ENCODE data around the gene ZFP1.
"Not testable (repeated sequence)": the region's sequence is repeated elsewhere in the genome, so short reads cannot be mapped to it uniquely, and the experiment has no call there.

ZFP1 gene

DNA sequence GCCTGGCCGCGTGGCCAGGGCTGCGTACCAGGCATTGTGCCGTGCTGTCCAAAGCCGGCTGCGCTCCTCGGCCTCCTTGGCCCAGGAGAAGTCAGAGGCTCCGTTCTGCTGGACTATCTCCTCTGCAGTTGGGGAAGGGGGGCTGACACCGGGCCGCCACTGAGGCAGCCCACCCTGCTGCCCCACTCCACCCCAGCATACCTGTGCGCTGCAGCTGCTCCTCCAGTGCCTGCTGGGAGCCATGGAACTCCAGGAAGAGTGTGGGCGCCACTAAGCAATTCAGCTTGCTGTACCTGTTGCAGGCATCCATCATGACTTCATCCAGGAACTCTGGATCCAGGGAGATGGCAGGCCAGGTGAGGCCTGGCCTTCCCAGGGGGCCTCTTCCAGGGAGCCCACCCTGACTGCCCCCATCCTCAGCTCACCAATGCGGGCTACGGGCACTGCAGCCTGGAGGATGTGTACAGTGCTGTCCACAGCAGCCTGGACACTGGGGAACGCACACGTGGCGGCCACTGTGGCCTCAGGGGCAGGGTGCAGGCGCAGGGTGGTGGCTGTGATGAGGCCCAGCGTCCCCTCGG, 34.7 kb upstream of the ZFP1 start:
- DNase-seq, result no peak

DNA sequence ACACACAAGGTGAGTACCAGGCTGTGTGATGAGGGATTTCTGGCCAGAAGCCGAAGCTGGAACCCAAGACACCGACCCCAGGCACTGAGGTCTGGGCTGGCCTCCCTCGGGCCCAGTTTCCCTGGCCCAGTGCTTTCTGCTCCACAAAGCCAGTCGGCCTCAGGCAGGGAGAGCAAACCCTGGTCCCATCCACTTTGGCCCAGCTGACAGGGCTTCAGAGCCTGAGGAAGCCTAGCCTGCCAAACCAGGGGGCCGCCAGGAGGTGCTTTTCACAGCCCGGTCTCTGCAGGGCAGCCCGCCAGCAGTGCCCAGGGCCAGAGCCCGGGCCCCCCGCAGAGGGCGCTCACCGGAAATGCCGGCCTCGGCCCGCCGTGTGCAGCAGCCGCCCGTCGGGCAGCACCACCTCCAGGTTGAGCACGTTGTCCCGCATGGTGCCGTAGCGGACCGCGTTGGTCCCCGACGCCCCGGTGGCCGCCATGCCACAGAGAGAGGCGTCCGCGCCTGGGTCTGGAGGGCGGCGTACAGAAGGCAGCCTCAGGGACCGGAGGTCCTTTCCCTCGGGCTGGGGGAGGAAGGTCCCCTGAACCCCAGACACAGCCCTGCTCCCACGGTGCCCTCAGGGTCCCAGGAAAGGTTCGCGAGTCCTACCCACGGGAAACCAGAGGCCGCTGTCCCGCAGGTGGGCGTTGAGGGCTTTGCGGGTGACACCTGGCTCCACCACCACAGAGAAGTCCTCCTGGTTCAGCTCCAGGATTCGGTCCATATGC, 34.0 kb upstream of the ZFP1 start:
- no peak for DNase-seq

DNA sequence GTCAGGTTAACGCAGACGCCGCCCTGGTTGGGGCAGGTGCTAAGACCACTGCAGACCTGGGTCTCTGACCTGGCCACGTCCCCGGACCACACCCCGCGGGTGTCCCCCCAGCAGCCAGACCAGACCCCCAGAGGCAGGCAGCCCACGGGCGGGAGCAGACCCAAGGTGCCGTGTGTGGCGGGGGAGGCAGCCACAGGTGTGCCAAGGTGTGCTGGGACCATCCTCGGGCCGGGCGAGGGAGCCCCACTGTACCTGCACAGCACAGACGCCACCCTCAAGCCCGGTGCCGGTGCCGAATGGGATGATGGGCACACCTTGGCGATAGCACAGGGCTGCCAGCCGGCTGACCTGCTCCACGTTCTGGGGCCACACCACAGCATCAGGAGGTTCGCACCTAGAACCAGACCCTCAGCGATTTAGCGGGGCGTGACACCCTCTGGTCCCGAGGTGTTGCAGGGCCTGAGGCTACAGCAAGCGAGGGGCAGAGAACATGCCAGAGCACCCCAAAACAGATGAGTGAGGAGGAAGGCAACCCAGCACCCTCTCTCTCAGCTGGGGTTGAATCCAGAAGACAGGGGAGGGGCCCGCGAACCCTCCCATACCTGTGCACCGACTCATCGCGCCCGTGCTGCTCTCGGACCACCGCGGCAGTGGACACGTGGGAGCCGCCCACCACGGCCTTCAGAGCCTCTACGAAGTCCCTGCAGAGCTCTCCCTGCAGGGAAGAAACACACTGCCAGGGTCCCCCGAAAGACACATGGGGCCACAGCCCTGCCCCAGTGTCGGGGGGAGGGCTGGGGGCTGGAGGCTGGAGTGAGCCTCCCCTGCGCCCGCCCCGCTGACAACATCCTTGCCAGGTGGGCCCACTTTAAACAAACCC, 33.1 kb upstream of the ZFP1 start:
- DNase-seq, result no peak

DNA sequence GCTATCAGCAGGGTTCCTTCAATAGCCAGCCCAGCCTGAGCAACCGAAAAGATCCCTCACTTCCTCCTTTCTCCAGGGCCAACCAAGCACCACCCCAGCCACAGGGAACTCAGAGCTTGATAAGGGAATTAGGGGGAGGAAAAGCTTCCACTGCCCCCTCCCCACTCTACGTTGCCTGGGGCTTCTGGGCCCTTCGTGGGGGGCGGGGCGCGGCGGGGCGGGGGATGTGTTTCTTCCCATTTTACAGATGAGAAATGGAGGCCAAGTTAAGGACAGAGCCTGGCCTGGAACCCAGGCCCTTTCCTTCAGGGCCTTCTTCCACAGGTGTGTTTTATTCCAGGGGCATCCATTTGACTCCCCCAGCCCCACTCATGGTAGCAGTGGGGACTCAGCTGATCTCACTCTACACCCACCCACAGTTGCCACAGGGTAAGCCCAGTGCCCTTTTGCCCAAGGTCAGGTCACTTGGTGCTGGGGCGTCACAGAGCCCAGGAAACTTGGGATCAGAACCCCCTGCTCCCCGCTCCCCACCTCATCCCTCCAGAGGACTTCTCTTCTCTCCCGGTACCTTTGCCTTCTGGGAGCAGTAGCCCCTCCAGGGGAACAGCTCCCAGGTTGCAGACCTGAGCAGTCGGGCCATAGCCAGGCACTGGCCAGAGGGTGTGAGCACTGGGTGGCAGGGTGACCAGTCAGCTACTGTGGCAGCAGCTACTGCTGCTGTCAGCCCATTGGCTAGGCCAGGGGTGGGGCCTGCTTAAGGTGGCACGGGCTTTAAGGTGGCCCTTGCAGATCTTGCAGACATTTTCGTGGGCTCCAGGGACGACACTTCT, 32.0 kb upstream of the ZFP1 start, which contains the start of gene LDHD:
Gene LDHD (minus strand): TSS at position 700 of the 830 bp plus-strand sequence. CDS start 60 bp downstream, at position 640.
- DNase-seq, result no peak

DNA sequence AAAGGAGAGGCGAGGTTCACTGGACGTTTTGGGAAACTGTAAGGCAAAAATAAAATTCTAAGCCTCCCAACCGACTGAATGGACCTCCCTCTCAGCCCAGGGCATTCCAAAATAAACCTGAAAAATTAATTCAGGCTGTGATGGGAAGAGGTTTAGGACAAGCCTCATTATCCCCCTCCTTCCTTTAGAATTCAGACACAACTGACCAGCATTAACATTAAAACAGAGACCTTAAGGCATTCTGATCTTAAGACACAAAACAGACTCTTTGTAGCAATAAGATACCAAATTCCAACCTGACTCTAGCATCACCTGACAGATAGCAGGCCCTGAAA, 31.4 kb upstream of the ZFP1 start:
- DNase-seq, result no peak

DNA sequence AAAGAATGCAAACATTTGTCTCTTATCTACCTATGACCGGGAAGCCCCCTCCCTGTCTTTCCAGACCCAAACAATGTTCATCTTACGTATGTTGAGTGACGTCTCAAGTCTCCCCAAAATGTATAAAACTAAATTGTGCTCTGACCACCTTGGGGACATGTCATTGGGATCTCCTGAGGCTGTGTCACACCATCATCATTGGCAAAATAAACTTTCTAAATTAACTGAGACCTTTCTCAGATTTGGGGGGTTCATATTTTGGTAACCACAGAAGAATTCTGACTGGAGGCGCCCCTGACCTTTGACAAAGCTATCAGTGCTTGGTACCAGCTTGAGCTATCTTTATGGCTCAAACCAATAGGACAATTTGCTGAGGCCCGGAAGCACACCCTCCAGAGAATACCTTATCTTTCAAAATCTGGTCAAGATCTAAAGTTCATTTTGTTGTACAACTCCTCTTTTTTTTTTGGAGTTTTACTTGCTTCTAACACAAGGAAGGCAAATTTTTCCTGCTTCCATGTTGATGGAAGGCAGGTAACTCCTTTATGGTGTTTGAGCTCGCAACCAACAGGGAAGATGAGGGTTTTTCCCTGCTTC, 29.3 kb upstream of the ZFP1 start:
- DNase-seq, result no peak

DNA sequence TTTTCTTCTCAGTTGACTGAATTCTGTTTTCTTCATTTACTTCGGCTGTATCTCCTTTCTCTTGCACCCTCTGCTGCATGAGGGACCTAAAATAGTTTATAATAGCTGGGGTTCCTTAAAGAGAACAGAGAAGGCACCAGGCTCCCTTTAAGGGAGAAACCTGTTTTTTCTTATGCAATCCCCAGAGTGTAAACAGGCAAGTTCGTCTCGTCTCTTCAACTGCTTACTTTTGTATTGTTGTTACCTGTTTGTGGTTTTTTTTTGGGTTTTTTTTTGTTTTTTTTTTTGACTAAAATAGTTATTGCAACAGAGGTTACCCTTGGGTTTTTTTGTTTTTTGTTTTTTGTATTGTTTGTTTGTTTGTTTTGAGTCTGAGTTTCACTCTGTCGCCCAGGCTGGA, 28.1 kb upstream of the ZFP1 start:
- no peak for DNase-seq

DNA sequence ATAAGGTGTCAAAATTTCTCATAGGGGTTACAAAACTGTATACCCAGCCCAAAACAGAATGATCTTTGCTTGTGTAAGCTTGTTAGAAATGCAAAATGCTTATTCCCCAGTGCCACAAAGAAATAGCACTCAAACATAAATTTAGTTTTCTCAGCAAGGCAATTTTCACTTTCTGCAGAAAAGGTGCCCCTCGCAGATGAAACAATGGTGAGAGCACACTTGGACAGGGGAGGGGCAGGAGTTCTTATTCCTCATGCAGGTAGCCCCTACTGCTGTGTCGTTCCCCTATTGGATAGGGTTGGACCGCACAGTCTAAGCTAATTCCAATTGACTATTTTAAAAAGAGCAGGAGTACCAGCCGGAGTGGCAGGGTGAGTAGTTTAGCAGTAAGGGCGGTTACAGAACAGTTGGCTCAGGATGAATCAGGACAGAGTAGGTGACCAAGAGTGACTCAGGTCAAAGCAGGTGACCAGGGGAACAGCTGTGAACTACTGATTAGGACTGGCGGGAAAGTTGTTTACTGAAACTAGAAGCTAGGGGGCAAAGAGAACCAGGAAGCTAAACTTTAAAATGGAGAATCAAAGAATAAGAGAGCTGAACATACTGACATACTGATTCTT, 26.3 kb upstream of the ZFP1 start:
- no peak for DNase-seq

DNA sequence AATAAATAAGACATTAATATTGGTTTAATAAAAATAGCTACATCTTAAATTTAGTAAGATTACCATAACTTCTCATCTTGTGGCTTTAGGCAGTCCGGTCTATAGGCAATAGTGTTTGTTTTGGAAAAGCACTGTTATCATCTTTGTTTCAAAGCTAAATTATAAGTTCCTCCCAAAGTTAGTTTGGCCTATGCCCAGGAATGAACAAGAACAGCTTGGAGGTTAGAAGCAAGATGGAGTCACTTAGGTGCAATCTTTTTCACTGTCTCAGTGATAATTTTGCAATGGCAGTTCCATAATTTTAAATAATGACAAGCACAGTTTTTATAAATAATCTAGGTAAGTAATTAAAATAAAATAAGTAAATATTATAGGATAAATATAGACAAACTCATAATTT, 25.7 kb upstream of the ZFP1 start:
- DNase-seq, result no peak

DNA sequence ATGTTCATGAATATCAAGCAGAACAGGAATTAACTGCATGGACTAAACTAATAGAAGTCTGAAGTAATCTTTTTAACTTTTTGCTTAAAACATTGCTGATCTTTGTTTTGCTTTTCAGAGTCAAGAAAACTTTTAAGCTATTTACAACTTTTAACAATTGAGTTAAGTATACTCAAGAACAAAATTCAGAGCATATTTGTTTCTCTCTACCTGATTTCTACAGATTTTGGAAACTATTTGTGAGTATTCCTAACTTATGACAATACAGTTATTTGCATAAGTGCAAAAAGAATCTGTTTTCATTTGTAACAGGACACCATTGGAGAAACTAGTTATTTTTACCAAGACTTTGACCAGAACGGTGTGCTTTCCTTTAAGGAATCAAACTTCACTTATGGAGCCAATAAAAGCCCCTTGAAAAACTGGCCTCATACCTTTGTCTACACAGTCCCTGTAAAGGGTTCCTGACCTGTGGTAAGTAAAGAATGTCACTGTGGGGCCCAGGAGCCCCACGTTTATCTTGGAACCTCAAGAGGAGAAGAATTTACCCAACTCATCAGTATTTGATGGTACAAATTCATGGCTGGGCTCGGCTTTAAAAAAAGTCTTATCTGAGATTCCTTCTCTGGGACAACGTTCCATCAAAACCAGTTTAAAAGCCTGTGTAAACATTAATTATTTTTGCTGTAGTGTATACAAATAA, 20.5 kb upstream of the ZFP1 start:
- no peak for DNase-seq

DNA sequence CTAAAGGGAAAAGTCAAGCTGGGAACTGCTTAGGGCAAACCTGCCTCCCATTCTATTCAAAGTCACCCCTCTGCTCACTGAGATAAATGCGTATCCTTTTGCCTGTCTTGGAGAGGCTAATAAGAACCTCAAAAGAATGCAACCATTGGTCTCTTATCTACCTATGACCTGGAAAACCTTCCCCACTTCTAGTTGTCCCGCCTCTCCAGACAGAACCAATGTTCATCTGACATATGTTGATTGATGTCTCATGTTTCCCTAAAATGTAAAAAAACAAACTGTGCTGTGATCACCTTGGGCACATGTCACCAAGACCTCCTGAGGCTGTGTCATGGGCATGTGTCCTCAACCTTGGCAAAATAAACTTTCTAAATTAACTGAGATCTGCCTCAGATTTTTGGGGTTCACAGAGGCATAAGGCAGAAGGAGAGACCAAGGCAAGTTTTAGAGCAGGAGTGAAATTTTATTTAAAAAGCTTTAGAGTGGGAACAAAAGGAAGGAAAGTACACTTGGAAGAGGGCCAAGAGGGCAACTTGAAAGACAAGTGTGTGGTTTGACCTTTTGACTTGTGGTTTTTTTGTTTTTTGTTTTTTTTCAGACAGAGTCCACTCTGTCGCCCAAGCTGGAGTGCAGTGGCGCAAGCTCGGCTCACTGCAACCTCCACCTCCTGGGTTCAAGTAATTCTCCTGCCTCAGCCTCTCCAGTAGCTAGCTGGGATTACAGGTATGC, 18.7 kb upstream of the ZFP1 start:
- not testable (repeated sequence) for DNase-seq

DNA sequence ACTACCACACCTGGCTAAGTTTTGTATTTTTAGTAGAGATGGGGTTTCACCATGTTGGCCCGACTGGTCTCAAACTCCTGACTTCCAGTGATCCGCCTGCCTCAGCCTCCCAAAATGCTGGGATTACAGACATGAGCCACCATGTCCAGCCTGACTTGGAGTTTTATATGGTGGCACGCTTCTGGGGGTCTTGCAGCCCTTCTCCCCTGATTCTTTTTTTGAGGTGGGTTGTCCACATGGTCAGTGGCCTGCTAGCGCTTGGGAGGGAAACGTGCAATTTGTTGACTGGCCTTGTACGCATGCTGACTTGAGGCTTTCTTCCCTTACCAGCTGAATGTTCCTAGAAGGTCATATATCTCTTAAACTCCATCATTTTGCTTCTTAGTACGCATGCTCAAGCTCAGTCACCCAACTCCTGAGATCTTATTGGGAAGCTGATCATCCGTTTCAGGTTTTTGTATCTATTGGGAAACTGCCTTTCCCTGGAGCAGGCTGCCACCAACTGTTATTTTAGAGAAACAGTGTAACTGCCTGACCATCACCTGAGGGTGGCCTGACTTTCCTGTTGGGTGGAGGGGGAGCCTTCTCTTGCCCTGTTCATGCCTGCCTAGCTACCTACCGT, 18.1 kb upstream of the ZFP1 start:
- DNase-seq, result no peak

DNA sequence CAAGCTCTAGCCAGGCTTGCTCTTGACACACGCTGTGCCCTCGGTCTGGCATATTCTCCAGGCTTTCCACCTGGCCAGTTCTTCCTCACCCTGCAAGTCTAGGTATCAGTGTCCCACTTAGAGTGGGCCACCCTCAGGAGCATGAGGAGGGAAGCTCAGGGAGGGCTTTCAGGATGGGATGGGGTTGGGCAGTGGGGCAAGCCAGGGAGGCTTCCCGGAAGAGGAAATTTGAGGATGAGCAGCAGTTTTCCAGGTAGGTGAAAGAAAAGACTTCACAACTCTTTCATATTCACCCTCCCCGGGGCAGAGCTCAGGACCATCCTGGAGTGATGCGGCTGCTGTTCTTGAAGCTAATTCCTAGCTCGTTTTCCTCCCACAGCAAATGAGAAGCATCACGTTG, 17.2 kb upstream of the ZFP1 start:
- DNase-seq, result no peak

DNA sequence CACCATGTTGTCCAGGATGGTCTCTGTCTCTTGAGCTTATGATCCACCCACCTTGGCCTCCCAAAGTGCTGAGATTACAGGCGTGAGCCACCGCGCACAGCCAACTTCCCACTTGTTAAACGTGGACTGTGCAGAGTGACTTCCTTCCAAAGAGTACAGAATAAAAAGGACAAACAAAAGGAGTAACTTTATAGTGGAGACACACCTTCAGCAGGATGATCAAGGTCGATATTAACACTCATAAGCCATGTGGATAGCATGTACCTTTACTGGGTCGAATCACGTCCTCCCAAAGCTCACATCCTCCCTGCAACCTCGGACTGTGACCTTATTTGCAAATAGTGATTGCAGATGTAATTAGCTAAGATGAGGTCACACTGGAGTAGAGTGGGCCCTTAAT, 10.1 kb upstream of the ZFP1 start:
- DNase-seq, result no peak

DNA sequence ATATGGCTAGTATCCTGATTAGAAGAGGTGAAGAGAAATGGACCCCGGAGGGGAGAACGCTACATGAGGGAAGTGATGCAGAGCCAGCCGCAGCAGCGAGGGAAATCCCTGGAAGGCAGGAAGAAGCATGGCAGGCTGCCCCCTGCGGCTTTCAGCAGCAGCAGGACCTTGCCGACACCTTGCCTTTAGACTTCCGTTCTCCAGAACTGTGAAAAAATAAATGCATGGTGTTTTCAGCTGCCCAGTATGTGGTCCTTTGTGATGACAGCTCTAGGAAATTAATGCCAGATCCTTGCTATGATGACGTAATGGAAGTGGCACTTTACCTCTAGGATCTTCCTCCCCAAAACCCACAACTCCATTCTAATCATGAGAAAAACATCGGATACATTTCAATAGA, 9.7 kb upstream of the ZFP1 start:
- no peak for DNase-seq

DNA sequence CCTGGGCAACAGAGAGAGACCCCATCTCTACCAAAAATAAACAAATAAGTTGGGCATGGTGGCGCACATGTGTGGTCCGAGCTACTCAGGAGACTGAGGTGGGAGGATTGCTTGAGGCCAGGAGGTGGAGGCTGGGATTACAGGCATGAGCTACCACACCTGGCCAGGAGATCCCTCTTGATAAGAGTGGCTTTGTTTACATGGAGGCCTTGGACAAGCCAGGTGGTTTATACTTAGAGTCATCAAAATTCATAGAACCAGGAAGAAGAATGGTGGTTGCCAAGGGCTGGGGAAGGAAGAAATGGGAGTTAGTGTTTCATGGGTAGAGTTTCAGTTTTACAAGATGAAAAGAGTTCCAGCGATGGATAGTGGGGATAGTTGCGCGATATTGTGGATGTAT, 8.8 kb upstream of the ZFP1 start:
- no peak for DNase-seq

DNA sequence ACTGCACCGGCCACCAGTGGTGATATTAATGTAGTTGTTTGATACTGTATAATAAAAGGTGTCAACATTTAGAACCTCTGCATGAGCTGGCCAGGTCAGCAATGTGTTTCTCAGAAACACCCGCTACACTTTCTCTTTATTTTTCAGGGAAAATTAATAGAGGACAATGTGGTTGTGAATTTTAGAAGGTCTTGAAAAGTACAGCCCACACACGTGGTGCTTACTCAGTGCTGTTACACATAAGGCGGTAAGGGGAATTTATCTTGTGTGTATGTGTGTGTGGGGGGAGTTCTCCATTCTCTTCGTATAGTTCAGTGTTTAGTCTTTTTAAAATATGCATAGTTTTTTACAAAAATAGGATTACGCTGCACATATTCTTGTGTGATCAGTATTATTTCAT, 4.4 kb upstream of the ZFP1 start:
- DNase-seq, result no peak

DNA sequence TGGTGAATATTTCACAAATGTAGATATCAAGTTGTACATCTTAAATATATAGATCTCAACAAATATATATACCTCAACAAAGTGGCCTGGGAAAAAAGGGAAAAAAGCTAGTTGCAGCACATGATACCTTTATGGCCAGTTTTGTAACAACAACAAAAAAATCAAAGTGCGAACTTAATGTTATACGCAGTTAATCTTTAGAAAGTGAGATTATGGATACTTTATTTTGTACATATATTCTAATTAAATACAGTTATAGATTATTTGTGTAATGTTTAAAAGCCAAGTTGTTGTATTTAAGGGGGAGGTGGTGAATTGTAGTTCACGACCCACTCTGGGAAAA, 385 bp upstream of the ZFP1 start:
- no peak for DNase-seq

DNA sequence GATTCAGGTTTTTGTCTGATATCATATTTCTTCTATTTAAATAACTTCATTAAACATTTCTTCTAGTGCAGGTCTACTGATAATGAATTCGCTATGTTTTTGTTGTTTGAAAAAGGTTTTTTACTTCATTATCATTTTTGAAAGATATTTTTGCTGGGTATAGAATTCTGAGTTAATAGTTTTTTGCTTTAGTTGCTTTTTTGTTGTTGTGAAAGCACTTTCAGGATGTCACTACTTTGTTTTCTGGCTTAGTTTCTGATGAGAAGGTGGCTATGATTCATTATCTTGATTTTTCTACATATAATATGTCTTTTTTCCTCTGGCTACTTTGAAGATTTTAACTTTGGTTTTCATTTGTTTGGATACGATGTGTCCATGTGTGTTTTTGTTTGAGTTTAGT, 3.5 kb downstream of the ZFP1 start:
- DNase-seq, result no peak

DNA sequence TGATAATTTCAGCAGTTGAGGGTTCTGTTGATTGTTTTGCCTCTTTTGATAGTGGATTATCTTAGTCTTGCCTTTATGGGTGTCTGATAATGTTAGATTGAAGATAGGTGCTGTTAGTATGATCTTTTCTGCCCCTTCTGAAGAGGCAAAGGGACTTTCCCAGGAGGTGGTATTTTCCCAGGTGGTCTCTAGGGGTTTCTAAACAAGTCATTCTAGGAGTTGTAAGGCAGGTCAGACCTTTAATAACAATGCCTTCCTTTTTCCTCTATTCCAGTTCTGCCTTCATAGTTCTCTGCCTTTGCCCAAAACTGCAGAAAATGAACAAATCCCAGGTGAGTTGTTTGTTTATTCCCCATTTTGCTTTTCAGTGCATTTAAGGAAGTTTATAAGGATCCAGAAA, 4.3 kb downstream of the ZFP1 start:
- no peak for DNase-seq
